GM18502 (cell line): ENCODE measurements around the gene NEURL3.
"Not testable (repeated sequence)": the region's sequence is repeated elsewhere in the genome, so short reads cannot be mapped to it uniquely, and the experiment has no call there.

ENCODE experiments used
- ATAC-seq: cut with Tn5 transposase; IDR thresholded peaks from one replicate; pipeline ENCODE4 v1.9.1; 2021; ENCODE audit warnings: mild to moderate bottlenecking; ENCODE audit not compliant: unreplicated experiment, poor library complexity

The NEURL3 gene, protein sequence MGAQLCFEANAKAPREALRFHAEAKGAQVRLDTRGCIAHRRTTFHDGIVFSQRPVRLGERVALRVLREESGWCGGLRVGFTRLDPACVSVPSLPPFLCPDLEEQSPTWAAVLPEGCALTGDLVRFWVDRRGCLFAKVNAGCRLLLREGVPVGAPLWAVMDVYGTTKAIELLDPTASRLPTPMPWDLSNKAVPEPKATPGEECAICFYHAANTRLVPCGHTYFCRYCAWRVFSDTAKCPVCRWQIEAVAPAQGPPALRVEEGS

DNA sequence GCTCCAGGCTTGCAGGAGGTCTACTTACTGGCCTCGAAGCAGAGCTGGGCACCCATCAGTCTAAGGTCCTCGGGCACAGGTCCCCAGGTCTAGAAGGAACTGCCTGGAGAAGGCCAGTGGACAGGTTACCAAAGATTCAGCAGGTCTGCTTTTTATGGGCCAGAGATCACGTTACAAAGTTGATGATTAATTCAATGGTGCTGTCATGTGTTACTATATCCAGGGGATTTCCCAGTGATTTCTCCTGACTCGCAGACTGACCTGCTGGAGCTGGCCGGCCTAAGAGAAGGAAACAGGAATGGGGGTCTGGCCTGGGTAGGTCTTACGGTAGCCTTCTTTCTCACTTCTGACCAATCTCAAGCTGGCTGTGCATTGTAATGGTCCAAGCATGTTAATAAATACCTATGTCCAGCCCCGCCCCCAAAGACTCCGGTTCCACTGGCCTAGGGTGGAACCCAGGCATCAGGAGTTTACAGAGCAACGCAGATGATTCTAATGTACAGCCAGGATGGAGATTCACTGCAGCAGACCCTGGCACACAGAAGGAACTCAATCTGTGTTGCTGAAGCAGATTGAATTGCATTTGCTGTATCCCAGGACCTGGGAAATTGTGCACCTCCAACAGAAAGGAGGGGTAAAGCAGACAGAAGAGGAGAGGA lies at the start of gene NEURL3:
NEURL3 (minus strand) TSS at position 127 of the 659 bp plus-strand sequence; CDS start at position 56, 71 bp downstream.
- no peak for ATAC-seq

DNA sequence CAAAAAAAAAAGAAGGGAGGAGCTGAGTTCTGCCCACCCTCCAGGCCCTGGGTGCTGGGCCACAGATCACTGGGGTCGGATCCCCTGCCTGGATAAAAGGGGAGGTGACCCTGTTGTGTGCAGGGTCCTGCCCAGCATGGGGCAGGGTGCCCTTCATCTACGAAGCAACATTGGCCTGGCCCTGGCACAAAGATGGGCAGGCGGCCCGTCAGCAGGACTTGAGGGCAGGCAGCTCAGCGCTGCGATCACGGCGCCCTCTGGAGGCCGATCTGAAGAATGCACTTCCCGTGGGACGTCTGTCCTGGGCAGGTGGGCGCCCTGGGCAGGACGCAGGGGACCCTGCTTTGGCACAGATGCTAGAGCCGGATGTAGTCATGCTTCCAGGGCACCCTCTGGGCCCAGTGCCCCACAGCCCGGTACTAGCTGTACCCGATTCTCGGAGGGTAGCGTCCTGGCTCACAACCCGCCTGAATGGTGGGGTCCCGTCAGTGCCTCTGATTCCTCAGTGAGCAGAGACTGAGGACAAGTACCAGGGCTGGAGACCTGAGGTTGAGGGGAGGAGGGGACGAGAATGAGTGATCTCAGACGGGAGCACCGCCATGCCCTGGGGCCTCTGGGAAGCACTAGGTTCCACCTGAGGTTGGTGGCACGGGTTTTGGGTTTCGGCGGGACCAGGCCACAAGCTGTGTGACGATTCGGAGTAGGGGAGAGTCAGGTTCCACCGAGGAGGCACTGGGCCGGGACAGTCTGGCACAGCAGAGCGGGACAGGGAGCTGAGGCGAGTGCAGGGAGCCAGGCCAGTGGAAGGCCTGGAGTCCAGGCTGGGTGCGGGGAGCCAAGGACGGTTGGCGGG lies 49.4 kb upstream of the NEURL3 start:
- peak; percentile 59 for ATAC-seq

DNA sequence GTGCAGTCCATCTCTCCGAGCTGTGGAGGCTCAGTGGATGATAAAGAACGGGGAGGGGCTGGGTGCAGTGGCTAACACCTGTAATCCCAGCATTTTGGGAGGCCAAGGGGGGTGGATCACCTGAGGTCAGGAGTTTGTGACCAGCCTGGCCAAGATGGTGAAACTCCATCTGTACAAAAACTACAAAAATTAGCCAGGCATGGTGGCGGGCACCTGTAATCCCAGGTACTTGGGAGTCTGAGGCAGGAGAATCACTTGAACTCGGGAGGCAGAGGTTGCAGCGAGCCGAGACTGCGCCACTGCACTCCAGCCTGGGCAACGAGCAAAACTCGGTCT lies 48.8 kb upstream of the NEURL3 start:
- not testable (repeated sequence) for ATAC-seq

DNA sequence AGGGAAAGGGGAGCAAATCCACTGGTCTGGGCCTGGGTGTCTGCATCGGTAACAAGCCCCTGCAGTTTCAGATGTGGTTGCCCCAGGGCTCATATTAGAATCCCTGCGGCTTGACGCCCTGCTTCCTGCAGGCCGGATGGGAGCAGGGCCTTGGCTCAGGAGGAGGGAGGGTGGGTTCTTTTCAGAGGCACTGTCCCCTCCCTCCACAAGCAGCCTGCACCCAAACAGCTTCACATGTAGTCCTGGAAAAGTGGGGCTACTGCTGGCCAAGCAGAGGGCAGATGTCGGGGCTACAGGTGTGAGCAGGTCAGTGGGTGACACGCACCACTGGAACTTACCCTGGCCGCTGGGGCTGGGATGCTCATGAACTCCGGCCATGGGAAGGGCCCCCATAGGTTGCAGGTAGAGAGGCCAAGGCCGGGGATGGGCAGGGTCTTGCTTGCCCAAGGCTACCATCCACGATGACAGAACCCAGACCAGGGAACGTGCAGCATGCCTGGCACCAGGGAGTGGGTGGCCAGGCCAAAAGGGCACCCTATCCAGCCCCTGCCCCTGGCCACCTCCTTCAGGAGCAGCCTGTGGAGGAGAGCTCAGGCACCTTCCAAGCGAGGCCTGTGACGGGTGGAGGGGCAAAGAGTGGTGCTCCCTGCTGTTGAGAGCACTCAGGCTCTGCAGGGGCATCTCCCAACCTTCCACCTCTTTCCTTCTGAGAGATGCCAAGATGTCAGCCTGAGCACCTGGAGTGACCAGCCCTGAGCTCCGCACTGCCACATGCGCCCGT lies 48.2 kb upstream of the NEURL3 start:
- ATAC-seq, result no peak

DNA sequence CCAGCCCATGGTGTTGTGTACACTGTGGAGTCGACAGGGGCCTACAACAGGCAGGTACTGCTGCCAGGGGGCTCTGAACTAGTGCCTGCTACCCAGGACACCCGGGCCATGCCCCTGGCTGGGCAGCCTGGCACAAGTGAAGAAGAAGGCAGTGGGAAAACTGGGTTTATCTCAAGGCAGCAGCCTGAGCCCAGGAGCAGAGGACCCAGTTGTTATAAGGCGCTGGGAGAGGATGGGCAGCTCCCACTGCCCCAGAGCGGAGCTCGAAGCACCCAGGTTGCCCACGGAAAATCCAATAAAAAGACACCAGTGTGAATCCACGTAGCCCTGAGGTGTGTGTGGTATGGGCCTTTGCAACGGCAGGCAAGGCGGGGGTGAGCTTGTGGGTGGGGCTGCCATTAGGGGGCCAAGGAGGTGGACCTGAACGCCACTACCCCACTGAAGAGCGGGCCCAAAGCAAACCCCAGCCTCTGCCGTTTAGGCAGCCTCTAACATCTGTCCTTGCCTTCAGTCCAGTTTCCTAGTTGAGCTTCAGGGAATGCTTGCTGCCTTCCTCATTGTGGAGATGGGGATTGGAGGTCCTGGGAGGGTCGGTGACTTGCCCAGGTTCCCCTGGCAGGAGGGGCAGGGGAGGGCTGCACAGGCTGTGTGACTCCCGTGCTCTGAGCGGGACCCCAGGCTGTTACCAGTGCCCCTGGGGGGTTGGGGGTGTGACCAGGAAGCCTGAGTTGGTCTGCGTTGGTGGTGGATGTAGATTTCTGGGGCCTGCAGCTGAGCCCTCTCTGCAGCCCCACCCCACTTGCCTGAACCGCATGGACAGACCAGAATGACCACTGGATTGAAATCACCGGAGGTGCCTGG lies 47.4 kb upstream of the NEURL3 start:
- ATAC-seq, result no peak

DNA sequence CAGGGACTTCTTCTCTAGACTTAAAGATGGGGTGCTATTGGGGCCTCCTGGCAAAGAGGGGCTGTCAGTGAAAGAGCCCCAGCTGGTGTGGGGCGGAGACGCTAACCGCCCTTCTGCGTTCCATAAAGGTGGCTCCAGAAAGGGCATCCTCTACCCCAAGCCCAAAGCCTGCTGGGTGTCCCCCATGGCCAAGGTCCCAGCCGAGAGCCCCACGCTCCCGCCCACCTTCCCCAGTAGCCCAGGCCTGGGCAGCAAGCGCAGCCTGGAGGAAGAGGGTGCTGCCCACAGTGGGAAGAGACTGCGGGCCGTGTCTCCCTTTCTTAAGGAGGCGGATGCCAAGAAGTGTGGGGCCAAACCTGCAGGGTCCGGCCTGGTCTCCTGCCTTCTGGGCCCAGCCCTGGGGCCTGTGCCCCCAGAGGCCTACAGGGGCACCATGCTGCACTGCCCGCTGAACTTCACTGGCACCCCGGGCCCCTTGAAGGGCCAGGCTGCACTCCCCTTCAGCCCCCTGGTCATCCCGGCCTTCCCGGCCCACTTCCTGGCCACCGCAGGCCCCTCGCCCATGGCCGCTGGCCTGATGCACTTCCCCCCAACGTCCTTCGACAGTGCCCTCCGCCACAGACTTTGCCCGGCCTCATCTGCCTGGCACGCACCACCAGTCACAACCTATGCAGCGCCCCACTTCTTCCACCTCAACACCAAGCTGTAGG lies 46.6 kb upstream of the NEURL3 start:
- ATAC-seq, result no peak

DNA sequence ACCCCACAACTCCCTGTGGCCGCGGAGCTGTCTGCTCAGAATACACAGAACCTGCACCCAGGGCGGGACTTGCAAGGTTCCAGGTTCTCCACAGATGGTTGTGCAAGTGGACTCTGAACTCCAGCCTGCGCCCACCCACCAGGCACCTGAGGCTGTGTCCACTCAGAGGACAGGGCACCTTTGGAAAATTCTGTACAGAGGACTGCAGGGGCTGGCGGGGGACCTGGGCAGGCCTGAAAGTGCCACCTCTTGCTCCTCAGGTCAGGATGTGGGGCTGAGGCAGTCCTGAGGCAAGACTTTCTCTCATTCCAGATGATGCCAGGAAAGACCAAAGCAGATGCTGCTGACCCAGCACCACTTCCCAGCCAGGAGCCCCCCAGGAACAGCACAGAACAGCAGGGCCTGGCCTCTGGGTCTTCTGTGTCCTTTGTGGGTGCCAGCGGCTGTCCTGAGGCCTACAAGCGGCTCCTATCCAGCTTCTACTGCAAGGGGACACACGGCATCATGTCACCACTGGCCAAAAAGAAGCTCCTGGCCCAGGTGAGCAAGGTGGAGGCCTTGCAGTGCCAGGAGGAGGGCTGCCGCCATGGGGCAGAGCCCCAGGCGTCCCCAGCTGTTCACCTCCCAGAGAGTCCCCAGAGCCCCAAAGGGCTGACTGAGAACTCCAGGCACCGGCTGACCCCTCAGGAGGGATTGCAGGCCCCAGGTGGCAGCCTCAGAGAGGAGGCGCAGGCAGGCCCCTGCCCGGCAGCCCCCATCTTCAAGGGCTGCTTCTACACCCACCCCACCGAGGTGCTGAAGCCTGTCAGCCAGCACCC lies 45.8 kb upstream of the NEURL3 start:
- no peak for ATAC-seq

DNA sequence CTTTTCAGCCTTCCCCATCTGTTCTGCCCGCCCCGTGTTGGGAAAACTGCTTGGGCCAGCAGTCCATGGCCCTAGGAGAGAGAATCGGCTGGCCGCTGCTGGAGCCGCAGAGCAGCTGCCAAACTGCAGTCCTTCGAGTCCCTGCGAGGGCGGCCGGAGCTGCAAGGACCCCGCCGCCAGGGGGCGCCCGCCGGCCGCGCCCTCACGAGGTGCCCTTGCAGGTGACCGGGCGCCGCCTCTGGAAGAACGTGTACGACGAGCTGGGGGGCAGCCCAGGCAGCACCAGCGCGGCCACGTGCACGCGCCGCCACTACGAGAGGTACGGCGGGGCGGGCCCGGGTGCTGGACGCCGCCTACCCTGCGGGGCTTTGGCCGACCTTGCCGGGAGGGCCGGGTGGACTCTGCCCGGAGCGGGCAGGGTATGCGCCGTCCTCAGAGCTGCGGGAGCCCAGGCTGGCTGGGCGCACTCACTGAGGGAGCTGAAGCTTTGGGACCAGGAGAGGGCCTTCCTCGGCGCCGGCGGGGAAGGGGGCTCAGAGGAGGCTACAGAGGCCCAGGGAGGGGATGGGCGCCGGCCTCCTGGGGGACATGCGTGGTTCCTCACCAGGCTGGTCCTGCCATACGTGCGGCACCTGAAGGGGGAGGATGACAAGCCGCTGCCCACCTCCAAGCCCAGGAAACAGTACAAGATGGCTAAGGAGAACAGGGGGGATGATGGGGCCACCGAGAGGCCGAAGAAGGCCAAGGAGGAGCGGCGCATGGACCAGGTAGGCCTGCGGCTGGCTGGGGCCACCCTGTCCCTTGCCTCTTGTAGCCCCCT lies 45.0 kb upstream of the NEURL3 start:
- no peak for ATAC-seq

DNA sequence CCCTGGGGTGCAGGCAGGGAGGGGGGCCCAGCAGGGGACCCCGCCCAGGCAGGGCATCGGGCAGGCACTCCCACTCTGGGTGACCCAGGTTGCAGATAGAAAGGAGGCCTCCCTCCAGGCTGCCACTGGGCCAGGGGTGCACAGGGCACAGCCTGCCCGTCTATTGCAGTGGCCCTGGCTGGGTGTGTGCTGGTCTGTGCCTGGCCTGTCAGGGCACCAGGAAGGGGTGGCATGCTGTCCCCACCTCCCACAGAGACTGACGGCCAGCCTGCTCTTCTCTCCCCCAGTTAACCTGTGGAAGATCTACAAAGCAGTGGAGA lies 44.3 kb upstream of the NEURL3 start:
- ATAC-seq, result no peak

DNA sequence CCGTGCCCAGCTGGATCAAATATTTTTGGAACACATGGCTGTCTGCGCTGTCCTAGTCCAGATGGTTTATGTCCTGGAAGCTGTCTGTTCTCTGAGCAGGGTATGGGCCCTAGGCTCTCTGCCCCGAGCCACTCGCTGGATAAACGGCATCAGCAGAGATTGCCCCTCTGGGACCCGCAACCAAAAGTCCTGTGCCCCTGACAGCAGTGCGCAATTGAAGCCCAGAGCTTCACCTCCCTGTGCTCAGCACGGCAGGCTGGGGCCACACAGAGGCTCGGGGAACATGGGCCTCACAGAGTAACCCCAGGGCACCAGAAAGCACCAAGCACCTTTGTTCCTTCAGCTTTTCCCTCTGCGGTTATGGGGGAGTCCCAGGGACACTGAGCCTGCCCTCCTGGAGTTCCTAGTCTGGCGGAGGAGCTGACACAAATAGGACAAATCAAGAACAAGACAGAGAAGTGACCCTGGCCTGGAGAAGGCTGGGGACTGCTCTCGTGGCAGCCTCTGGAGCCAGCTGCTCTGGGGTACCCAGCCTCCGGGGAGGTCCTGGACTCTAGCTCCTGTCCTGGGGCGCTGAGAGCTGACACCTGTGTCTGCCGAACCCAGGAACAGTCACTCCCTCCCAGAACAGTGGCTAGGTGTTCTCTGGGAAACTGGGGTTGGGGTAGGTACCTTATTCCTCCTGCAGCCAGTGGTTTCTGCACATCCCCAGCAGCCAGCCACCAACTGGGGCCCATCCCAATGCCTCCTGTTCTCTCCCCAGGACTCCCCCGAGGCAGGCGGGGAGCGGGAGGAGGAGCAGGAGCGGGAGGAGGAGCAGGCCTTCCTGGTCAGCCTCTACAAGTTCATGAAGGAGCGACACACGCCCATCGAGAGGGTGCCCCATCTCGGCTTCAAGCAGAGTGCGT lies 43.7 kb upstream of the NEURL3 start:
- no peak for ATAC-seq

DNA sequence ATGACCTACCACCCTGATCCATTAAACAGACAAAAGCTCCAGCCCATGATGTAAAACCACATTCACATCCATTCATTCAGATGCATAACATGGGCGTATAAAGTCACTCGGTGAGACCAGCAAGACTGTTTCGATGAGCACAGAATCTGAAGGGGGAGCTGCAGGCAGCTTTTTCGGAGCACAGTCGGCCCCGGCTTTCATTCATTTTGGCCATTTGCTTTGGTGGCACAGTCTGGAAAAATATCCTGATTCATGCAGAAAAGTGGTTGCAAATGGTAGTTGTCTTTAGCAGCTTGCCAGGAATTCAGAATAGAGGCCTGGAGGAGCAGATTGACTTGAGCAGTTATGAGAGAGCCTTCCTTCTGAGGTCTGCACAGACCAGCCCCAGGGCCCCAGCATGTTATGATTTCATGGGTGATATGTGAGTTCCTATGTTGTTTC lies 42.6 kb upstream of the NEURL3 start:
- ATAC-seq, result no peak

DNA sequence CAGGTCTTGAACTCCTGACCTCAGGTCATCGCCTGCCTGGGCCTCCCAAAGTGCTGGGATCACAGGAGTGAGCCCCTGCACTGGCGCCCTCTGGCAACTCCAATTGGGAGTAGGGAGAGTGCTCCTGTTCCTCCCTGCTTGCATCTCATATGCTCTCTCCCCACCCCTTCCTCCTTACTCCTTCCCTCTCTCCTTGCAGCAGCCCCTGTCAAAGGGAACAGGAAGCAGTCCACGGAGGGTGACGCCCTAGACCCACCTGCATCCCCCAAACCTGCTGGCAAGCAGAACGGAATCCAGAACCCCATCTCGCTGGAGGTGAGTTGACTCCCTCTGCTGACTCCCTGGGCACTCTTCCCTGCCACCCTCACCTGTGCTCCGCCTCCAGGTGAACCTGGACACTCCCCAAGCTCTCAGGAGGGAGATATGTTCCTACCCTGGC lies 42.1 kb upstream of the NEURL3 start:
- ATAC-seq, result no peak

DNA sequence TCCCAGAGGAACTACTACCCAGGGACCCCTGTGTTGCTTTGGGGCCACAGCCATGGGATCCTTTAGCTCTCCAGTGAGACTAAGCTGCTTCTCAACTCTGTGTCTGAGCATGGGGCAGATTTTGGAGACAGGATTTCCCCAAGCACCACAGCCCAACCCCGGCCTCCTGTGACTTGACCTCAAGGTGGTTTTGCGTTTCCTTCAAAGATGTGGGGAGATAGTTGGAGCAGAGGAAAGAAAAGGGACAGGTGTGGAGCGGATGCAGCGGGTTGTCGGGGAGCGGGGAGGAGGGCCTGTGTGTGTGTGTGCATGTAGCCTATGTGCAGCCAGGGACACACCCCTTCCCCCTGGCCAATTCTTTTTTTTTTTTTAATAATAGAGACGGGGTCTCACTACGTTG lies 41.6 kb upstream of the NEURL3 start:
- ATAC-seq, result no peak

DNA sequence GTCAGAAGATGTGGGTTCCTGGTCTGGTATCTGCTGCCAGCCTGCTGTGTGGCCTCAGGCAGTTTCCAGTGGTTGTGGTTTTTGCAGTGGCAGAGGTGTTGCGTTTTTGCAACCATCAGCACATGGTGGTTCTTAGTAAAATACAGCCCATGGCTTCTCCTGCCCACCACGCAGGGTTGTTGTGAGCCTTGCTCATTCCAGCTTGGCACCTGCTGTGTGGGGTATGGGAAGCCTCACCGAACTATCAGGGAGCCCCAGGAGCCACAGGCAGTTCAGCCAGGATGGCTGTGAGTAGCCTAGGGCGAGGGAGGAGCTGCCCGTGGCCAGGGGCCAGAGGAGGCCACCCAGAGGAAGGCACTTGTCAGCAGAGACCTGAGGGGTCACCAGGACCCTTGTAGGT lies 41.2 kb upstream of the NEURL3 start:
- ATAC-seq, result no peak

DNA sequence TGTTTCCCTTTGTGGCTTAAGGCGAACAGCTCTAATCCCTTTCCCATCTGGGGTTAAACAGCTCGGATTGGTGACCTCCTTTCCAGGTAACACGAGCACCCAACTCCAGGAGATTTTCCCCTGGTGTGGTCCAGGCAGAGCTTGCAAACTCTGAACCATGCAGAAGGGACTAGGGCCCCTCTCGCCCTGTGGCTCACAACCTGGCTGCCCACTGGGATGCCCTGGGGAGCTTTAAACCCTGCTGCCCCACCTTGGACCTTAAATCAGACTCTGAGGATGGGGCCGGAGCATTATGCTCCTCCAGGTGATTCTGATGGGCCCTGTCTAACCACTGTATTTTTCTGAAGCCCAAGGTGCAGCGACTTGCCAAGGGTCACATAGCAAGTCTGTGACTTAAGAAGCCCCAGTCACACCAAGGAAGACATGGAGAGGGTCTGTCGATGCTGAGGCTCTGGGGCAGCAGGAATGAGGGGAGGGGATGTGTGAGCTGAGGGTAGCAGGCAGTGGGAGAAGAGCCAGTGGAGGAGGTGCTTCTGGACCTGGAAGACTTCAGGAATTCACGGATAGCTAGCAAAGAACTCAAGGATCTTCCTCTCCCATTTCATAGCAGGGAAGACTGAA lies 37.3 kb upstream of the NEURL3 start:
- ATAC-seq, result no peak
